NB4 (cell line): Measurements from ENCODE around the gene CEMP1.

Experiments used
- DNase-seq: peaks from one replicate; pipeline ENCODE4 v3.0.0; 2010; ENCODE audit warnings: low read depth
- H3K4me3 ChIP-seq: one replicate; pipeline ENCODE4 v1.5.1; 2011; ENCODE audit warnings: mild to moderate bottlenecking, low read depth, low read length, moderate library complexity
- CTCF ChIP-seq: IDR thresholded peaks from one replicate; pipeline ENCODE4 v1.5.1; 2012; ENCODE audit warnings: low read depth, low read length
- MAX ChIP-seq: IDR thresholded peaks from 2 replicates; pipeline ENCODE4 v1.6.1; 2011; ENCODE audit warnings: low read depth, low read length
- MYC ChIP-seq: IDR thresholded peaks from 2 replicates; pipeline ENCODE4 v1.6.1; 2011; ENCODE audit warnings: low read depth, low read length
- POLR2A ChIP-seq: IDR thresholded peaks from 2 replicates; pipeline ENCODE4 v1.6.1; 2011; ENCODE audit warnings: mild to moderate bottlenecking; ENCODE audit not compliant: insufficient read length; ENCODE audit errors: extremely low read depth

The CEMP1 gene

GRCh38 chr16:2498531-2499253, 32.5 kb downstream of the CEMP1 start:
- no peak for DNase-seq
- H3K4me3 ChIP-seq: no peak overlapping the region
- no peak for TF ChIP-seq CTCF
- no peak for TF ChIP-seq MYC
- TF ChIP-seq POLR2A: no peak
- TF ChIP-seq MAX: no peak

GRCh38 chr16:2497695-2498484, 33.3 kb downstream of the CEMP1 start:
- TF ChIP-seq MAX (no peak), CTCF (no peak), POLR2A (no peak), MYC (no peak)
- DNase-seq: no peak
- no peak overlapping the region for H3K4me3 ChIP-seq

GRCh38 chr16:2497116-2497630, 34.0 kb downstream of the CEMP1 start:
- no peak for TF ChIP-seq MAX
- no peak for TF ChIP-seq CTCF
- no peak for TF ChIP-seq POLR2A
- H3K4me3 ChIP-seq: no peak overlapping the region
- DNase-seq: no peak

GRCh38 chr16:2496223-2497115, 34.7 kb downstream of the CEMP1 start:
- TF ChIP-seq MAX (no peak), MYC (no peak), POLR2A (no peak), CTCF (no peak)
- DNase-seq: no peak
- no peak overlapping the region for H3K4me3 ChIP-seq

GRCh38 chr16:2495041-2495440, 36.2 kb downstream of the CEMP1 start:
- no peak overlapping the region for H3K4me3 ChIP-seq
- TF ChIP-seq POLR2A: no peak
- TF ChIP-seq MYC: no peak
- no peak for TF ChIP-seq CTCF
- no peak for TF ChIP-seq MAX
- no peak for DNase-seq
